Neural crest cell (in vitro differentiated cells): ENCODE data around the gene TBC1D23. TPM values are rescaled to one million over a fixed set of nuclear protein-coding genes. Genes with fewer than 3 reads are reported as not detected.
"Not testable (repeated sequence)": the region's sequence is repeated elsewhere in the genome, so short reads cannot be mapped to it uniquely, and the experiment has no call there.

Source experiments
- DNase-seq: peaks from one replicate; pipeline ENCODE4 v3.0.0; 2021; ENCODE audit warnings: low read depth, mixed read lengths, low spot score
- H3K27ac Mint-ChIP-seq: one replicate; pipeline ENCODE4 v1.8.0; 2021; ENCODE audit warnings: mild to moderate bottlenecking, mixed read lengths; ENCODE audit not compliant: unreplicated experiment
- H3K27me3 Mint-ChIP-seq: 2 replicates; pipeline ENCODE4 v1.8.0; 2021; ENCODE audit warnings: low read depth, mild to moderate bottlenecking, mixed read lengths
- H3K36me3 Mint-ChIP-seq: 2 replicates; pipeline ENCODE4 v1.8.0; 2021; ENCODE audit warnings: low read depth, mild to moderate bottlenecking, mixed read lengths
- H3K4me1 Mint-ChIP-seq: 2 replicates; pipeline ENCODE4 v1.8.0; 2021; ENCODE audit warnings: mixed read lengths
- H3K4me3 Mint-ChIP-seq: one replicate; pipeline ENCODE4 v1.8.0; 2021; ENCODE audit warnings: mild to moderate bottlenecking, mixed read lengths
- H3K9me3 Mint-ChIP-seq: 2 replicates; pipeline ENCODE4 v1.8.0; 2021; ENCODE audit warnings: mixed read lengths
- total RNA-seq: library from RNA; stranded (reverse); gene quantifications from 2 replicates; pipeline ENCODE4 v1.2.1, GENCODE V29; 2021
- TF ChIP-seq, protein P1 (sequence below): fragments of 200-600 bp; sonication (generic); conservative IDR thresholded peaks from 2 replicates; pipeline ENCODE4 v1.5.0; 2021; ENCODE audit warnings: antibody characterized with exemption, mild to moderate bottlenecking

The TBC1D23 gene
- total RNA-seq, 1 donor from 2014 or later = 23.3 TPM

- H3K27me3 Mint-ChIP-seq = no peaks in the 10 kb centered on the region
- H3K27ac Mint-ChIP-seq = no peak overlapping the region
- H3K36me3 Mint-ChIP-seq = peaks cover 41% of the 10 kb centered on the region
- H3K4me1 Mint-ChIP-seq = no peaks in the 10 kb centered on the region
- no peak overlapping the region for H3K4me3 Mint-ChIP-seq
- TF ChIP-seq, protein P1, sequence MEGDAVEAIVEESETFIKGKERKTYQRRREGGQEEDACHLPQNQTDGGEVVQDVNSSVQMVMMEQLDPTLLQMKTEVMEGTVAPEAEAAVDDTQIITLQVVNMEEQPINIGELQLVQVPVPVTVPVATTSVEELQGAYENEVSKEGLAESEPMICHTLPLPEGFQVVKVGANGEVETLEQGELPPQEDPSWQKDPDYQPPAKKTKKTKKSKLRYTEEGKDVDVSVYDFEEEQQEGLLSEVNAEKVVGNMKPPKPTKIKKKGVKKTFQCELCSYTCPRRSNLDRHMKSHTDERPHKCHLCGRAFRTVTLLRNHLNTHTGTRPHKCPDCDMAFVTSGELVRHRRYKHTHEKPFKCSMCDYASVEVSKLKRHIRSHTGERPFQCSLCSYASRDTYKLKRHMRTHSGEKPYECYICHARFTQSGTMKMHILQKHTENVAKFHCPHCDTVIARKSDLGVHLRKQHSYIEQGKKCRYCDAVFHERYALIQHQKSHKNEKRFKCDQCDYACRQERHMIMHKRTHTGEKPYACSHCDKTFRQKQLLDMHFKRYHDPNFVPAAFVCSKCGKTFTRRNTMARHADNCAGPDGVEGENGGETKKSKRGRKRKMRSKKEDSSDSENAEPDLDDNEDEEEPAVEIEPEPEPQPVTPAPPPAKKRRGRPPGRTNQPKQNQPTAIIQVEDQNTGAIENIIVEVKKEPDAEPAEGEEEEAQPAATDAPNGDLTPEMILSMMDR = no peak
- DNase-seq = no peak
- H3K9me3 Mint-ChIP-seq = peaks cover 3% of the 10 kb centered on the region
Observed at GRCh38 chr3:100348727-100349126, 87.9 kb downstream of the TBC1D23 start.

- H3K36me3 Mint-ChIP-seq = peaks cover 30% of the 10 kb centered on the region
- not testable (repeated sequence) for DNase-seq, H3K27ac Mint-ChIP-seq, H3K9me3 Mint-ChIP-seq, H3K27me3 Mint-ChIP-seq, H3K4me1 Mint-ChIP-seq, H3K4me3 Mint-ChIP-seq
Observed at GRCh38 chr3:100351770-100352169, 91.0 kb downstream of the TBC1D23 start.

GRCh38 chr3:100352296-100353231 lies 91.8 kb downstream of the TBC1D23 start:
- Mint-ChIP-seq H3K36me3 (peaks cover 30% of the 10 kb centered on the region), H3K27me3 (no peaks in the 10 kb centered on the region), H3K27ac (no peak overlapping the region), H3K4me3 (no peak overlapping the region), H3K9me3 (peaks cover 3% of the 10 kb centered on the region), H3K4me1 (no peaks in the 10 kb centered on the region)
- TF ChIP-seq, protein P1 = no peak
- DNase-seq = no peak

DNA sequence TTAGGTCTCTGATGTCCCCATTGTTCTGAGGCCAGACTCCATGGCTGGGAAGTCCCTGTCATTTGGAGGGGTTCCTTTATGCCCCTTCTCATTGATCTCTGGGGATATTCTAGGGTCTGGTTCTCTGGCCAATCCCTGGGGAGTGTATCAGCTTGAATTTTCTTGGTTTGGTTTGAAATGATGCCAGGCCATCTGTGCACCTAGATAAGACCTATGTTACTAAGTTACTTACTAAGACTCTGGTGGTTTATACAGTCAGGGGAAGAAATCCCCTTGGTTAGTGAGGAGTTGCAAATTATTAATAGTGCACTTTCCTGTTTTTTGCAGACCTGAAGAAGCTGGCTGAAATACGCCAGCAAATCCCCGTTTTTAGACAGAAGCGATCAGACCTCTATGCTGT lies 94.1 kb downstream of the TBC1D23 start:
- no peak overlapping the region for H3K4me3 Mint-ChIP-seq
- H3K27me3 Mint-ChIP-seq = no peaks in the 10 kb centered on the region
- DNase-seq = no peak
- no peak overlapping the region for H3K27ac Mint-ChIP-seq
- TF ChIP-seq, protein P1 = no peak
- H3K36me3 Mint-ChIP-seq = peaks cover 27% of the 10 kb centered on the region
- peaks cover 2% of the 10 kb centered on the region for H3K9me3 Mint-ChIP-seq
- no peaks in the 10 kb centered on the region for H3K4me1 Mint-ChIP-seq

DNA sequence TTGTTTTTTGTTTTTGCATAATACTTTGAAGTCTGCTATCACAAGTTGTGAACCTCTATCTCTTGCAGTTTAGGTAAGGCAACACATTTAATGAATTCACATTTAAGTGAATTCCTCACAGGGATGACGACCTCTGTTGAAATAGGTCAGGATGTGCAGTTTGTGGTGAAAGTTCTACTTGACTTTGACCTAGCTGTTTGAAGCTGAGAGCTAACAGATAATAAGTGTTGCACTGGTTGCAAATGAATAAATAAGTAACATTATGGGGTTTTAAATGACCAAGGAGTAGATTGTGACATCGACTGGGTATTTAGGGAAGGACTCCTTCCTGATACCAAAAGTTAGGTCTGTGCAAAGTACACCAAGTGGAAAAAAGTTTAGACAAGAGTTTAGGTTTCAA lies 97.6 kb downstream of the TBC1D23 start:
- Mint-ChIP-seq H3K36me3 (peaks cover 20% of the 10 kb centered on the region), H3K27ac (no peak overlapping the region), H3K9me3 (peaks cover 3% of the 10 kb centered on the region), H3K4me3 (no peak overlapping the region), H3K27me3 (no peaks in the 10 kb centered on the region), H3K4me1 (no peaks in the 10 kb centered on the region)
- TF ChIP-seq, protein P1 = no peak
- DNase-seq = no peak

- Mint-ChIP-seq H3K27me3 (no peaks in the 10 kb centered on the region), H3K9me3 (peaks cover 3% of the 10 kb centered on the region), H3K4me3 (no peak overlapping the region), H3K27ac (no peak overlapping the region), H3K4me1 (no peaks in the 10 kb centered on the region), H3K36me3 (peaks cover 22% of the 10 kb centered on the region)
- no peak for DNase-seq
- TF ChIP-seq, protein P1 = no peak
Observed at GRCh38 chr3:100359035-100359434, 98.2 kb downstream of the TBC1D23 start.
